ENCODE data around the gene NAPB. TPM values are rescaled to one million over a fixed set of nuclear protein-coding genes. Genes with fewer than 3 reads are reported as not detected.

NAPB gene
- total and polyA plus RNA-seq, 2 of the 8 experiments (the other 6 are each of a cell fraction or from before 2014, with no cell fraction given): 6.2 to 12.3 TPM

- H3K4ac ChIP-seq (replicated peaks; ENCODE audit: insufficient read length, low read depth, low read length): no peak overlapping the region
- H2AK5ac ChIP-seq (ENCODE audit: low read depth, low read length): no peak overlapping the region
- no peaks in the 10 kb centered on the region for H3K23me2 ChIP-seq (ENCODE audit: low read depth, low read length)
- no peak overlapping the region for H3K4me3 ChIP-seq (ENCODE audit: extremely low read depth in 1 of 4, insufficient read depth in 2 of 4, low read depth in 3 of 4, low read length in 4 of 4)
- H4K8ac ChIP-seq (ENCODE audit: extremely low read depth, insufficient read depth, low read length): no peak overlapping the region
- H3K9me3 ChIP-seq (ENCODE audit: insufficient read depth in 2 of 2, low read depth in 1 of 2, low read length in 1 of 2): no peaks in the 10 kb centered on the region
- DNase-seq (ENCODE audit: low read depth in 1 of 2, low spot score in 2 of 2): no peak
- no peak overlapping the region for H2BK120ac ChIP-seq (replicated peaks; ENCODE audit: low read depth, low read length)
- H3K56ac ChIP-seq (replicated peaks; ENCODE audit: insufficient read length, low read depth, low read length): no peak overlapping the region
- H3K27me3 ChIP-seq (replicated peaks in 1 of 4; ENCODE audit: control insufficient read depth in 3 of 4, extremely low read depth in 1 of 4, insufficient read depth in 3 of 4, low read length in 3 of 4): no peaks in the 10 kb centered on the region; a peak in 1 of 7 replicates
- H3K4me2 ChIP-seq (ENCODE audit: insufficient read depth in 1 of 2, low read depth in 2 of 2, low read length in 2 of 2): no peak overlapping the region
- no peaks in the 10 kb centered on the region for H4K20me1 ChIP-seq (replicated peaks in 1 of 2; ENCODE audit: control insufficient read depth in 1 of 2, insufficient read depth in 2 of 2, low read length in 2 of 2)
- H3K4me1 ChIP-seq (replicated peaks in 1 of 4; ENCODE audit: control insufficient read depth in 3 of 4, insufficient read depth in 4 of 4, low read length in 3 of 4): no peaks in the 10 kb centered on the region
- H2BK15ac ChIP-seq (ENCODE audit: low read length): no peak overlapping the region
- 91% methylated on average over 7 of the region's 7 CpGs; no CpG with 5 or more reads in 1 of the 2 experiments for WGBS, 2 experiments (ENCODE audit: extremely low coverage in 1 of 2, insufficient coverage in 1 of 2, insufficient read length in 1 of 2, insufficient replicate concordance in 2 of 2, low coverage in 1 of 2, low lambda C conversion rate in 2 of 2, missing lambda C conversion rate in 1 of 2)
- no peak overlapping the region for H3K14ac ChIP-seq (ENCODE audit: insufficient read length)
- no peak for TF ChIP-seq SP1 (IDR thresholded peaks at IDR 0.05; ENCODE audit: low read depth, low read length)
- no peak for TF ChIP-seq MAX (IDR thresholded peaks at IDR 0.05)
- TF ChIP-seq BRCA1 (IDR thresholded peaks at IDR 0.05; ENCODE audit: low read depth, low read length): no peak
- no peak overlapping the region for H2BK20ac ChIP-seq (ENCODE audit: low read length)
- H4K91ac ChIP-seq (replicated peaks; ENCODE audit: insufficient read length, low read length): no peak overlapping the region
- no peak for FAIRE-seq
- no peak overlapping the region for H2BK12ac ChIP-seq (ENCODE audit: low read depth, low read length)
- no peak overlapping the region for H3K9ac ChIP-seq (replicated peaks in 1 of 4; ENCODE audit: extremely low read depth in 1 of 4, low read depth in 3 of 4, low read length in 3 of 4)
- no peak overlapping the region for H3K27ac ChIP-seq (ENCODE audit: low read depth, low read length)
- H3K18ac ChIP-seq (ENCODE audit: extremely low read depth, low read length): no peak overlapping the region
- no peak overlapping the region for H2AFZ ChIP-seq (ENCODE audit: low read length)
- no peak overlapping the region for H3K23ac ChIP-seq (ENCODE audit: insufficient read length)
- ChIA-PET CTCF (ENCODE audit: partially characterized antibody) (interaction anchor here (1.5 to 18.9 kb wide), 3 partner anchors 7 to 171 kb away, joined by 4 to 328 read pairs (median 12); partner anchors contain the start of gene CST9), POLR2A (ENCODE audit: partially characterized antibody) (no interaction called here)
- no peak overlapping the region for H2BK5ac ChIP-seq (ENCODE audit: low read depth, low read length)
- H3K79me1 ChIP-seq (ENCODE audit: low read depth, low read length): no peaks in the 10 kb centered on the region
- no peaks in the 10 kb centered on the region for H3K36me3 ChIP-seq (ENCODE audit: control insufficient read depth in 2 of 4, insufficient read depth in 4 of 4, low read length in 3 of 4)
- no peak overlapping the region for H4K5ac ChIP-seq (ENCODE audit: insufficient read length, low read depth, low read length)
- H3K79me2 ChIP-seq (ENCODE audit: control insufficient read depth in 1 of 2, insufficient read depth in 2 of 2, low read length in 2 of 2): no peaks in the 10 kb centered on the region
Measured at GRCh38 chr20:23434521-23435313, 13.4 kb upstream of the NAPB start.
